Lower leg skin (tissue), 3 donors: ENCODE results near the gene TAF1D.

Source experiments
- POLR2A ChIP-seq, 2 donors: fragments of 450-650 bp; IDR thresholded peaks; one replicate each; pipeline ENCODE4 v1.6.1; 2016 to 2017; ENCODE audit warnings: antibody characterized with exemption in 2 of 2, mild to moderate bottlenecking in 1 of 2, moderate library complexity in 1 of 2
- TF ChIP-seq, protein P1 (sequence below), 3 donors: fragments of 450-650 bp; IDR thresholded peaks; one replicate each; pipeline ENCODE4 v1.5.1; 2016; ENCODE audit warnings: antibody characterized with exemption in 3 of 3, mild to moderate bottlenecking in 3 of 3, moderate library complexity in 2 of 3

DNA sequence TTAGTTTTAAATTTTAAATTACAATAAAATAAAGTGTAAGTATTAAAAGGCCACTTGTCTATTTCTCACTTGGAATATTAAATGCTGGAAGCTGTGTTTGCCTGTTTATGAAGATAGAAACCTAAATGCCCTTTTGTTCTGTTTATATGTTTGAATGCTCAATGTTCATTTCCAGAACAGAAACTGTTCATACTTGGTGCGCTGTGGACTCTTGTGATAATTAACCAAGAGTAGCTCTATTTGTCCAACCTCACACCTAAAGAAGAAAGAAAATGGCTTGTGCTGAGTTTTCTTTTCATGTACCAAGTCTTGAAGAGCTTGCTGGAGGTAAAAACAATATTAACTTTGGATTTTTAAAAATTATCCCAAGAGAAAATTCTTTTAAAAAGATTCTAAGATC, 5.8 kb upstream of the TAF1D start:
- TF ChIP-seq, protein P1, sequence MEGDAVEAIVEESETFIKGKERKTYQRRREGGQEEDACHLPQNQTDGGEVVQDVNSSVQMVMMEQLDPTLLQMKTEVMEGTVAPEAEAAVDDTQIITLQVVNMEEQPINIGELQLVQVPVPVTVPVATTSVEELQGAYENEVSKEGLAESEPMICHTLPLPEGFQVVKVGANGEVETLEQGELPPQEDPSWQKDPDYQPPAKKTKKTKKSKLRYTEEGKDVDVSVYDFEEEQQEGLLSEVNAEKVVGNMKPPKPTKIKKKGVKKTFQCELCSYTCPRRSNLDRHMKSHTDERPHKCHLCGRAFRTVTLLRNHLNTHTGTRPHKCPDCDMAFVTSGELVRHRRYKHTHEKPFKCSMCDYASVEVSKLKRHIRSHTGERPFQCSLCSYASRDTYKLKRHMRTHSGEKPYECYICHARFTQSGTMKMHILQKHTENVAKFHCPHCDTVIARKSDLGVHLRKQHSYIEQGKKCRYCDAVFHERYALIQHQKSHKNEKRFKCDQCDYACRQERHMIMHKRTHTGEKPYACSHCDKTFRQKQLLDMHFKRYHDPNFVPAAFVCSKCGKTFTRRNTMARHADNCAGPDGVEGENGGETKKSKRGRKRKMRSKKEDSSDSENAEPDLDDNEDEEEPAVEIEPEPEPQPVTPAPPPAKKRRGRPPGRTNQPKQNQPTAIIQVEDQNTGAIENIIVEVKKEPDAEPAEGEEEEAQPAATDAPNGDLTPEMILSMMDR (IDR thresholded peaks at IDR 0.05) = no peak
- no peak for TF ChIP-seq POLR2A (IDR thresholded peaks at IDR 0.05)
